Ureter (tissue), 1 donor: ENCODE data around the gene CTNNA2. TPM values are rescaled to one million over a fixed set of nuclear protein-coding genes. Genes with fewer than 3 reads are reported as not detected.

Experiments used
- DNase-seq: peaks from one replicate; pipeline ENCODE4 v3.0.0-alpha.2; 2020; ENCODE audit warnings: low spot score
- total RNA-seq: library from RNA; stranded (reverse); gene quantifications from one replicate; pipeline ENCODE4 v1.2.4, GENCODE V29; 2023
- donor health status: DM: yes; HTN: yes; CAD: no.

Gene CTNNA2
- total RNA-seq, 1 donor from 2014 or later, result not detected

DNA sequence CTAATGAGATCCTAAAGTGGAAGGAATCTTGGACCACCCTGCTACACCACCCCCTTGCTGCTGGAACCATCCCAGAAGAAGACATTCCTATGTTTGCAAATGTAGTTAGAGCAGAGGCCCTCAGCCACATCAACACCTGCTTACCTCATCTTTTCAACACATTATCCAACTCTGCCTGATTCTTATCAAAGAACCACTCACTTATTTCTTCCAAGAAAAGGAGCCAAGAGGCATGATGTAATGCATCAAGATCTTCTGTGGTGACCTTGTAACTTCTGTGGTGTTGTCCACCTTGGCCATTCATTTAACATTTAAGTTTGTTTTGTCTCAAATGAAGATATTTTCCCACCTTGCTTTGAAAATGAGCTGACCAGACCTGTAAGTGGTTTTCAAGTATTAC is 338.1 kb downstream of the CTNNA2 start:
- no peak for DNase-seq

DNA sequence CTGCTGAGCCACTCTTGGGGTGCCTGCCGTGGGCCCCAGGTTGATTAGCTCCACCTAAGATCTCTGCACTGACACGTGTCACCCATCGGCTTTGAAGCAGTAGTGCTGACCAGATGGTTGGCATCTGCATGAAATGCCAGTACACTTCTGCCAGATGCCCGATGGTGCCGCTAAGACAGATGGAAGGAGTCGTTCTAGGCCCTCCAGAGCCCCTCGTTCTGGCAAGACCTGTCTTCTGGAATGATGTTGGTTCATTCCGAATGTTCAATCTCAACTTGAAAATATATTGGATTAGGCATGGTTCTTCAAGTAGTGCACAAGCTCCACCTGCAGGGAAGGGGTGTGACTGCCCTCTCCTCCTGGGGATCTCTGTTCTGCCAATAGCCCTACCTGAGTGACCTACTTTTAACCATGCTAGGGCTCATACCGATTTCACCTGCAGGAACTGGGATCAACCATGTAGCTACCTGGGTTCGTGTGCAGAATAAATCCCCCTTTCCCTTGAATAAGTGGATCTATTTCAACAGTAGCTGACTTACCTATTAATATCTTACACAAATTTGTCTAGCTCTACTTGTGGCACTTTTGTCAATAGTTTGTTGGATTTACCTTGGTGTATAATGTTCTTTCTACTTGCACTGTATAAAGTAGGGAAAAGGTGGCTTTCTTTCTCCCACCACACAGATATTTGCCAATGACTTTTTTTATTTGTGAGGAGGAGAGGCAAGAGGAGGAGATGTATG is 342.6 kb downstream of the CTNNA2 start:
- DNase-seq, result no peak

DNA sequence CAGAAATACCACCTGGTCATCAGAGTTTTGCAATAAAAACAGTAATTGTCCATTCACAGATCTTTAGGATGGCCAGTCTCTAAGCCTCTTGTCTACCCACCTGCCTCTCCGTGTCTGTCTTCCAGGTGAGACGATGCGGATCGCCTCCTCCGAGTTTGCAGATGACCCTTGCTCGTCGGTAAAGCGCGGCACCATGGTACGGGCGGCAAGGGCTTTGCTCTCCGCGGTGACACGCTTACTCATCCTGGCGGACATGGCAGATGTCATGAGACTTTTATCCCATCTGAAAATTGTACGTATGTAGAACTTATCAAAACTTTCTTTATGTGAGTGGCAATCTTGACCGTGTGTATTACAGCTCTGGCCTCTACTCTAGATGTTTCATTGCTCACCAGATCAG is 345.0 kb downstream of the CTNNA2 start:
- DNase-seq, result no peak

DNA sequence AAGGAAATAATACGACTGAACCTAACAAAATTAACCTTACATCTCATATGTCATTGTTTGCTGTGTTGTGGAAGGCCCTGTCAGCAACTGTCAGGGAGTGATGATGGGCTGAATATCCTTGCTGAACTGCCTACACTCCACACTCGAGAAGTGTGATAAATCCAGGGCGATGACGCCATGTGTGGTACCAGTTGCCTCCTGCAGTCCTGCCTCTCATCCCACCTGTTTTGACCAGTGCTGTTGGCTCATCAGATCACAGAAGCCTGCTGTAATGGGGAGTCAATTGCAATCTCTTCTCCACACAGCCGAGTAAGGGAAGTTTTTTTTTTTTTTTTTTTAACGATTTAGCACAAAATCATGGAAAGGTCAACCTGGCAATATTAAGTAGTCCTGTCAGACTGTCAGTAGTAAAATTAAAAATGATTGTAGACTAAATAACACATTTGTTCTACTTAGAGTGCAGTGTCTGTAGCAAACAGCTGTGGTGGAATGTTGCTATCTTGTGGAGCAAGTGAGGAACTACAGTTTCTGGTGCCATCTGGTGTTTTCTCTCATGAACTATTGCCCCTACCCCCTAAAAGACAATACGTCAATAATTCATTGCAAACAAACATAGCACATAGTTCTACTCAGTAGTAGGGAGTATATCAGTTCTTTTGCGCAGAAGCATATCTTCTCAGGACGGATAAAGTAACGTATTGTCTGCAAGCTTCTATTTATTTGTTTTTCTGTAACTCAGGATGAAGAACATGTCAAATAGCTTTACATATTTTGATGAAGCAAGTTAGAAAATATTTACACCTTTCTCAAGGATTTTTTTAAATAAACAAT is 347.6 kb downstream of the CTNNA2 start:
- DNase-seq, result no peak

DNA sequence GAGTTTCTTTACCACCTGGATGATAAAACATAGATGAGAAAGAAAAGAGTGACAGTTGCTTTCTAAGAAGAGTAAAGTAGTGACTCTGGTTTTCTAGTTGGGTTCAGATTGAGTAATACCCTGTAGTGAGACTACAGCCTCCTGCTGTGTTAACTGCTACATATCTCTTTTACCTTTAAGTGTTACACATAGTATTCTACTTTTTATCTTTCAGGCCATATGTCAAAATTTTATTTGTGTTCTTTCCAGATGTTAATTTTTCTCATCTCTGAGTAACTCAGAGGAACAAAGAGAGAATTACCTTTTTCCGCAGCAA is 348.2 kb downstream of the CTNNA2 start:
- no peak for DNase-seq

DNA sequence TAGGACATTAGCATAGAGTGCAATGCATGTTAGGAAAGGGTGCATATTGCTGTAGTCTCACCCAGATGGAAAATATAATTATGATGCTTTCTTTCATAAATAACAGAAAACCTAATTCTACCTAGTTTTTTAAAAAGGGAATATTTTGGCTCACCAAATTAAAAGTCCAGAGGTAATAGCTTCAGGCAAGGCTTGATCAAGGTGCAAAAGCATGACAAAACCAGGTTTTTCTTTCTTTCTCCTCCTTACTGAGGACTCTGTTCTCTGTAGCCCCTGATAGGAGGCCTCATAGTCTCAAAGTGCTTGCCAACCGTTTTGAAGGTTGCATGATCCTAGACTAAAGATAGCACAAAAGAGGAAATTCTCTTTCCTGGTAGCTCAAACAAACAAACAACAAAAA is 349.9 kb downstream of the CTNNA2 start:
- DNase-seq, result no peak

DNA sequence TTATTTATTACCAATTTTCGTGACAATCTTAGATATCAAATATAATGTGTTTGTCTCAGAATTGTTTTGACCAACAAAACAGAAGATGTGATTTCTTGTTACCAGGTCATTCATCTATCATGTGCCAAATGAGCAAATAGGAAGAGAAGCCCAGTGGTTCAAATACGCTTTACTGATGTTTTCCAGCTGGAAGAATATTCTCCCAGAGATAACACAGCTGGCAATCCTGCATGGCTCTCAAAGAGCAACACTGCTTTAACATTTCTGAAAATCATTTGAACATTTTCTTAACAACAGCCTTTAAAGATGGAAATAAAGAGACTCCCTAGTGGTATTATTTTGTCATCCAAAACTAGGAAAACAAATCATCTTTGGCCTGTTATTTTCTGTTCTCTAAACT is 359.8 kb downstream of the CTNNA2 start:
- no peak for DNase-seq

DNA sequence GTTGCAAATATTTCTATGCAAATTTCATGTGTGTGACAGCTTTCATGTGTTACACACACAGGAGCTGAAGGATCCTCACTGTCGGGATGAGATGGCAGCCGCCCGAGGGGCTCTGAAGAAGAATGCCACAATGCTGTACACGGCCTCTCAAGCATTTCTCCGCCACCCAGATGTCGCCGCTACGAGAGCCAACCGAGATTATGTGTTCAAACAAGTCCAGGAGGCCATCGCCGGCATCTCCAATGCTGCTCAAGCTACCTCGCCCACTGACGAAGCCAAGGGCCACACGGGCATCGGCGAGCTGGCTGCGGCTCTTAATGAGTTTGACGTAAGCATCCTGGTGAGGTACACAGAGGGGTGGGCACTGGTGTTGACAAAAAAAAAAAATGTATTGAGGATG is 361.2 kb downstream of the CTNNA2 start:
- DNase-seq, result no peak

DNA sequence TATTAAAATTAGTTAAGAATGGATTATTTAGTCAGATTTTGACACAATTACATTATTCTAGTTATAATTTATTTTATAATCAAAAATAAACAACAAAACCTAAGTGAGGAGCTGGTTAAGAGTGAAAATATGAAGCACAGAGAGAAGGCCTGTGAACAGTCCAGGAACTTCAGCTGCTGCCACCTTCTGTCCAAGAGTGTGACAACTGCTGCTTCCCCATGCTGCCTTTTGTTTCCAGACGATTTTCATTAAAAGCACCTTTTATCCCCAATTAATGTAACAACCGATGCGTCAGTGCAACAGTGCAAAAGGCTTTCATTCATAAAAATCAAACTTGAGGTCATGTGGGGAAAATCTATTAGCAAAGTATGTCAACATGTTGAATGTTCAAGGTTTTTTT is 363.6 kb downstream of the CTNNA2 start:
- DNase-seq, result no peak

DNA sequence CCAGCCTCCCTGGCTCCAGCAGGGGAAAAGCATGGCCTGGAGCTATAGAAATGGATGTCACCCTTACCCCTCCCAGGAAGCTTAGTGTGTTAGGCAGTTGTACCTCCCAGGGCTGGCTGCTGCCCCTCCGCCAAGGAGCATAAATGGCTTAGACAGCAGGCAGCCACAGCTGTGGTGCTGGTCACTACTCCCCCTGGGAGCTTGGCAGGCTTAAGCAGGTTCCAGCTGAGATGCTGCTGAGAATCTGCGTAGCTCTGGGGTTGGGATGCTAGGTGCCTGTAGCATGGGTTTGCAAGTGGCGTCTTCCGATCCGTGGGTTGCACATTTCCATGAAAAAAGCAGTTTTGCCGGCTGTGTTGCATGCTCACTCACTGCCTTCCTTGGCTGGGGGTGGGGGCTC is 369.7 kb downstream of the CTNNA2 start:
- DNase-seq, result no peak

DNA sequence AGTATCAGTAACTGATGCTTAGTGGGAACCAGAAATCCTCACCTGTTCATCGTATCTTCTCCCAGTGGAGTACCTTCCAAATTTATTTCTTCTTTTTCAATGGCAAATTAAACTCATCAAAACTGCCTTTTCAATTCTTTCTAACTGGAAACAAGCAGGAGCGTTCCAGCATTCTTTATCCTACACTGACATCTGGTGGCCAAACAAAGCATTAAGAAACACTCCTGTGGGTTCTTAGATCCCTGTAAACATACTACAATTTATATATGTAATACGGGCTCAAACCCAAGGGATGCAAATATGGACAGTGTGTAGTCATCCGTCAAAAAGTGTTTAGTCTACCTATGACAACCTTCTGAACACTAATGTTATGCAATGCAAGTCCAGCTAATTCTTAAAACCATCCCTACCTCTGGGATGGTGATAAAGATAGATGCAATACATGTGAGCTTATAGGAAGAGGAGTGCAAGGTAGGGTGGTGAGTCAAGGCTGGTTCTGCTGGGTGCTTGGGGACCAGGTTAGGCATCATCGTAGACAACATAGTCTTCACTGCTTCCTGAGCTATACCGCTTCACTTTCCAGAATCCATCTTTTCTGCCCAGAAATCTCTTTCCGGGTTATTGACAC is 375.0 kb downstream of the CTNNA2 start:
- DNase-seq, result no peak

DNA sequence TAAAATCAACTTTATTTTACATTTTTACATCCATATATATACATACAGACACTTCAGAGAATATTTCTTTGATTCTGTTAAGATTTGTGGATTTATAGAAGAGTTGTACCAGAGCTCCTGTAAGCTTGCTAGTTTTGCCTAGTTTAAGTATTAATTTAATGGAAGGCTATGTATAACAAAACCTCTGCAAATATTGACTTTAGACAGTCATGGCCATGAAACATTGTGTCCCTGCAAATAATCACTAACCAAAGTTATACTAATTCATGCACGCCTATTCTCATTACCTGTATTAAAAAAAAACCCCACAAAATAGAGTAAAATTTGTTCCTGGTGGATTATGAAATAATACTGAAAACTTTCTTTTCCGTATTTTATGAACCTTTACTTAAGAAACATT is 379.3 kb downstream of the CTNNA2 start:
- no peak for DNase-seq

DNA sequence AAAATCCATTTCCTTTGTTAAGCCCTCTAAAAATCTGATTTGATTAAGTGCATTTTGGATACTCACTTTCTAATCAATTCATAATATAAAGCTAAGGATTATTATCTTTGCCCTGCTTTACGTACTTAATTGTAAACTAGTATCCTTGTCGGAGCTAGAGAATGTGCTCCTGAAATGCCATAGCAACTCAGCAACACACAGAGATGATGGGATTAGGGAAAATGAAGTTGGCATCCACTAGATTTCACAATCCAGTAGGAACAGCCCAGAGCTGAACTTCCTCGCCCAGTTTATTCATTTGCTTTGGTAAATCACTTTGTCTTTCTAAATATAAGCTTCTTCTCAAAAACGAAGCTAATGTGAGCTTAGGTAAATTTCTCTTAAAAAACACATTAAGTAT is 386.3 kb downstream of the CTNNA2 start:
- DNase-seq, result no peak

DNA sequence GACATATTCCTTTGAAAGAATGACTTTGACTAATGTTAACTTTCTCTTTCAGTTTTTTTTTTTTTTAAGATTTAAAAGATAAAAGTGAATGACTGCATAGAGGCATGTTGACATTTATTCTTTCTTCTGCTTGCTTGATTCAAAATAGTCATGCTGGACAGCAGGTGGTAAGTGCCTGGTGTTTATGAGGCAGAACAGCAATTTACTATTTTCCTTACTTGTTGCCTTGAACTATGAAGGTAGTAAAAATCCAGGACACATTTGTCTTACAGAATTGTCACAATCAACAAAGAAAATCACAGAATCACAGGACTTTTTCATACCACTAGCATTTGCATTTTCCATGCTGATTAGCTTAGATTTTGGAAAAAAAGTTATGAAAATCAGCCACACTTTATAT is 388.3 kb downstream of the CTNNA2 start:
- DNase-seq, result no peak

DNA sequence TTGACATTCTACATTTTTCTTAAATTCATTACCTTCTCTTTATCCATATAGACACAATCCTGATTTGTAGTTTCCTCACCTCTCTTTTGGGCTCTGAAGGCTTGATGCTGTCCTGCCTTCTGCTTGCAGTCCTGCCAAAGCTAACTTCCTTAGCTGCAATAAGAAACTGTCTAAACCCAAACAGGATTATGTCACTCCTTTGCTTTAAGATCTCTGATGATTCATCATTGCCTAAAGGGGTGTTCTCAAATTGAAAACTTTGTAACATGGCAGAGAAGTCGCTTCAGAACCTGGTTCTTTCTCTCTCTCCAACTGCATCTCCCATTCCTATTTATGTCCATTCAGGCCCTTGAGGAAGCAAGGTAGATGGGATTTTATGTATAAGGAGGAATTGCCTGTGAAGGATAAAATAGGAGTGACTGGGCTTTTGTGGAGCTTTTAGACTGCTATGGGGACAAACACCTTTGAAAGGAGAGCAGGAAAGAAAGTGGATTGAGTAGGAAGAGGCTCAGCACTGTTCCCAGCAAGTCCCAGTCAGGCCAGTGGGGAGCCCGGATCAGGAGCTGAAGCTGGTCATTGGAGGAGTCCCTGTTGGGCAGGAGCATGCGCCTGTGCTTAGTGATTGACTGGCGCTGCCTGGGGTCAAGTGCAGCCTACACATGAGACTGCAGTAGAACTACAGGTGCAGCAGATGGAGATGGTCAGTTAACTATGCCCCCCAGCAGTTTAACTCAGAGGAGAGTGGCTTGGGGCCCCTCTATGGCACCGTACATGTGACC is 390.6 kb downstream of the CTNNA2 start:
- DNase-seq, result no peak

DNA sequence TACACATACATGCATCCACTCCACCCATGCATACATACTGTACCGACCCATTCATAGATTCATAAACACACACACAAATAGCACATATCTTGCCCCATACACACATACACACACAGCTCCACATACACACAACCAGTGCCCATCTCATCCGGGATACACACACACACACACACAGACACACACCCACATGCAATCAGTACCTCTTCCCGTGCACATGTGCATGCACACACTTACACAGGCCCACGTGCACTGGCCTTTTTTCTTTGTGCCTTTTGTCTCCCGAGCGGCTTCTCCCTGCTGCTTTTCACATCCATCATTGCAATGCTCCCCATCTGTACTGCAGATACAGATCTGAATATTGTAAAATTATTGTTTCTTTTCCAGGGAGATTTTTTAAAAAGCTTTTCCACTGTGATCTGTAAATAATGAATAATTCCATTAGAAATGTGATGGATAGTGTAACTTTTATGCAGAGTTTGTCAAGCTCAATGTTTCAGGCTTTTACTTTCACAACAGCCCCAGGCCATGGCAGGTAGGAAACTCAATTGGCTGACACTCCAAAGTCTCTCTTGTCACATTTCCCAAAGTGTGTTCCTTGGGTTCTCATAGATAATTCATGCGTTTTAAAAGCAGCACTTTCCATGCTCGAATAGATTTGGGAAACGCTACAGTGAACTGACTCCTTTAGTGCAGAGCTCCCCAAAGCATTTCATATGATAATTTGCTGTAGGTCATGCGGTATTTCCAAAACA is 393.5 kb downstream of the CTNNA2 start:
- no peak for DNase-seq

DNA sequence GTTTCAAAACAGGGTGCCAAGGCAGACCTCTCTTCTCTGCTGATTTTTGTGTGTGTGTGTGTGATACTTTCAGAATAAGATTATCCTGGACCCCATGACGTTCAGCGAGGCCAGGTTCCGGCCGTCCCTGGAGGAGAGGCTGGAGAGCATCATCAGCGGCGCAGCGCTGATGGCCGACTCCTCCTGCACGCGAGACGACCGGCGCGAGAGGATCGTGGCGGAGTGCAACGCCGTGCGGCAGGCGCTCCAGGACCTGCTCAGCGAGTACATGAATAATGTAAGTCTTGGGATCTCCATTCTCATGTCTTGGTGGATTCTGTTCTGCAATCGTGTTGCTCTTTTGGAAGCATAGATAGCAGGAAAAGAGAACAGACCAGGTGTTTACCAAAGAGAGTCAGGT is 396.7 kb downstream of the CTNNA2 start:
- no peak for DNase-seq

DNA sequence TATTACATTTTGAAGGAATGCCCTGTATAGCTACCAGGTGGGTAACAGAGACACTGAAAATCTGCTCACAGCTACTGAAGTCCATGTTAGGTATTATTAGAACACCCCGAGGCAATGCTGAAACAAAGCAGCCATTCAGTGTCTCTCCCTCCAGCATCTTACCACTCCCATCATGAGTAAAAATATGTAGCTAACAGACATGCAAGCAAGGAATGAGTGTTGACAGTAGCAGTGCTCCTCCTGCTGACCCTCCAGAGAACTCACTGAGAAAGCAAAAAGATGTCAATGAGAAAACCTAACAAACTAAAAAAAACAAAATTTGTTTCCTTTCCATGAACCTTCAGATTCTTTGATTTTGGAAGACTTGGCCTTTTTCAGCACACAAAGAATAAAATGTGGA is 397.8 kb downstream of the CTNNA2 start:
- DNase-seq, result no peak

DNA sequence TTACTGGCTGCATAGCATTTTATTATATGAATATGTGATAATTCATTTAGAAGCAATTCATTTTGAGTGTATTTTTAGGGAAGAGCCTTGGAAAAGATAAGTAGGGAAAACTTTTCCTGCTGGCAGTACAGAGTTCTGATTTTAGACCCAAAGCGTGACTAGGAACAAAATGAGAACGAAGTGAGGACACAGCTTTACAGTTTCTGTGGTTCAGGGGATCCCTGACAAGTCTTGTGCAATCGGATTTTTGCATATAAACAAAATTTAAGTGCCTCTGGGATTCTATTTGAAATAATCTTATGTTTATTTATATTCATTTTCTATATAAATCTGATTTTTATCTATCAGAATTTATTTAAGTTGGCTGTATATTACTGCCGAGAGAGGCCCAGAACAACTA is 402.6 kb downstream of the CTNNA2 start:
- no peak for DNase-seq

DNA sequence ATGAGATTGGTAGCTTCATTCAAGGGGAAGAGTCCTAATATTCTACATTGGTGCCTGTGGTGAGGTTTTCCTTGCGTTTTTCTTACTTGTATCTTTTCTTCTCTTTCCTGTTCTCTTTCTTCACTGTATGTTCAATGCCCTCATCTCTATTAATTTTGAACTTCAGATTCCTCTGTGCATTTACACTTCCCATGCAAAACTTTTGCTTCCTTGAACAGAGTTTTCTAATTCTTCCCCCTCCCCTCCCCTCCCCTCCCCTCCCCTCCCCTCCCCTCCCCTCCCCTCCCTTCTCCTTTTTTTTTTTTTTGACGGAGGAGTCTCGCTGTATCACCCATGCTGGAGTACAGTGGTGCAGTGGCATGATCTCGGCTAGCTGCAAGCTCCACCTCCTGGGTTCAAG is 403.4 kb downstream of the CTNNA2 start:
- no peak for DNase-seq

DNA sequence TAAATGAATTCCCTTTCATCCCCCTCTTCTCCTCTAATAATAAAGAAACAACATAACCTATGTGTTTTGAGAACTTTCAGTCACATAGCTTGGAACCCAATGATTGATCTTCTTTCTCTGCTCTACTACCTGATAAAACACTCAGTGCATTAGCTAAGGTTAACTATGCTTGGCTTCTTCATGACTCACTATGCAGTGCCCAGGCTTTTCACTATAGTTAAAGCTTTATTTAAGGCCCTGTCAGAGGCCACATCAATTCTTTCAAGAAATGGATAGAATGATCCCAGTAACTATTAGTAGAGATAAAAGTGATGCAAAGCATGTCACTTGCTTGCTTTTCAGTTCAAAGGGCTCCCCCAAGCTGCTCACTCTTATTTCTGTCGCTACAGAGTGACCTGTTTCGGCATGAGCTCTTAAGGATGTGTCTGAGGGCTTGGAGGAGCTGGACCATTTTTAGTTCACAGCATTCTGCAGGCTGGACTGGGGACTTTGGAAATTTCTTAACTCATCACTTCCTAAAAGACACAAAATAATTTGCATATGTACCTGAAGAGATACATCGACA is 407.7 kb downstream of the CTNNA2 start:
- no peak for DNase-seq
